NCI-H345 treated with DMSO at 0.1 percent for 48 hours (cell line): ENCODE data around the gene LGALS3BP.
"Not testable (repeated sequence)": the region's sequence is repeated elsewhere in the genome, so short reads cannot be mapped to it uniquely, and the experiment has no call there.

Source experiments
- DNase-seq: peaks from one replicate; lab custom pipeline; 2025; ENCODE audit not compliant: unreplicated experiment; lab: John Stamatoyannopoulos, UW

LGALS3BP gene

DNA sequence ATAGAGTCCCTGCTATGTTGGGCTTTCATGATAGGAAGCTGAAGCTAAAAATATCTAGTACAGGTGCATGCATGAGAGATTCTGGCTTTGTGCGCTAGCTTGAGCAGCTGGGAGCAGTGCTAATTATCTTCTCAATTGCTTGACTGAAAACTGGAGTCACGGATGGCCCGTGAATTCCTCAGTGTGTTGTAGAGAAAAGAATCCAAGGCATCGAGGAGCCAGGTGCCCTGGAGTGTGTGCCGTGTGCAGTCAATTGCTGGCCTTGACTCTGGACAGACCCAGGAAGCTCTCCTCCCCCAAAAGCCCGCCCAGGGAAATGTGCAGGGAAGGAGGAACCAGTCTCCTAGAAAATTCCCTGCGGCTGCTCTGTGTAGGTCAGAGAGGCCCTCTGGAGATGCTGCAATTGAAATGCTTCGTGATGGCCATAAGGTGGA lies 14.2 kb downstream of the LGALS3BP start:
- peak; percentile 80 for DNase-seq

DNA sequence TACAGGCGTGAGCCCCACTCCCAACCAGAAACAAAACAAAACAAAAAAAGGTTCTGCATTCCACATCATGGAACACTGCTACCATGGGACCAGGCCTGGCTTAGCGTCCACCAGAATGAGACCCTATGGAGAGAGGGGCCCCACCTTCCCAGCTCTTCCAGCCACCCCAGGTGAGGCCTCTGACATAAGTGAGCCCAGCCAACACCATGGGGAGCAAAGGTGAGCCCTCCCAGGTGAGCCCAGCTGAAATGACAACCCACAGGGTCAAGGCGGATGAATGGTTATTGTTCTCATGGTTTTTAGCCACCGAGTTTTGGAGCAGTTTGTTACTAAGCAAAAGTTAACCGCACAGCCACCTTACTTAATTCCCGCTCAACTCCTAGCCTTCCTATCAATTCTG lies 16.3 kb downstream of the LGALS3BP start:
- DNase-seq = no peak

DNA sequence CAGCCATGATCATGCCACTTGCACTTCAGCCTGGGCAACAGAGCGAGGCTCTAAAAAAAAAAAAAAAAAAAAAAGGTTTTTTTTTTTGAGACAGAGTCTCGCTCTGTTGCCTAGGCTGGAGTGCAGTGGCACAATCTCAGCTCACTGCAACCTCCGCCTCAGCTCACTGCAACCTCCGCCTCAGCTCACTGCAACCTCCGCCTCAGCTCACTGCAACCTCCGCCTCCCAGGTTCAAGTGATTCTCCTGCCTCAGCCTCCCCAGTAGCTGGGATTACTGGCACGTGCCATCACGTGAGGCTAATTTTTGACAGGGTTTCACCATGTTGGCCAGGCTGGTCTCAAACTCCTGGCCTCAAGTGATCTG lies 16.8 kb downstream of the LGALS3BP start:
- not testable (repeated sequence) for DNase-seq

DNA sequence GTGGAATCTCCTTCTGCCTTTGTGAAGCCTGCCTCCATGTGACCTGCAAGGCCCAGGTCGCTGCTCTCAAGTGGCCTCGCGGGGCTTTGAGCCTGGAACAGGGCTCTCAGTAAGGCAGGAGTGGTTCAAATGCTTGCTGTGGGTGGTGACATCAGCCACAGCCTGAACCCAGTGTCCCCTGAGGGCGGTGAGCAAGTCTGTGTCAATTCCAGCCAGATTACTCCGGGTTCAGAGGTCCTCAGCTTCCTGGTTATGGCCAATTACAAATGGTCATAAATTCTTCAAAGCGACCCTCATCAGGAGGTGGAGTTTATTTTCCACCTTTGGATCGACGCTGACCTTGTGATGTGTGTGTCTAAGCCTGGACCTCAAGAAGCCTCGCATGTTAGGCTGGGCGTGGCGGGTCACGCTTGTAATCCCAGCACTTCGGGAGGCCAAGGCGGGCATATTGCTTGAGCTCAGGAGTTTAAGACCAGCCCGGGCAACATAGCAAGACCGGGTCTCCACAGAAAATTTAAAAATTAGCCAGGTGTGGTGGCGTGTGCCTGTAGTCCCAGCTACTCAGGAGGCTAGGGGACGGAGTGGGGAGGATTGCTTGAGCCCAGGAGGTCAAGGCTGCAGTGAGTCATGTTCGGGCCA lies 17.3 kb downstream of the LGALS3BP start:
- no peak for DNase-seq

DNA sequence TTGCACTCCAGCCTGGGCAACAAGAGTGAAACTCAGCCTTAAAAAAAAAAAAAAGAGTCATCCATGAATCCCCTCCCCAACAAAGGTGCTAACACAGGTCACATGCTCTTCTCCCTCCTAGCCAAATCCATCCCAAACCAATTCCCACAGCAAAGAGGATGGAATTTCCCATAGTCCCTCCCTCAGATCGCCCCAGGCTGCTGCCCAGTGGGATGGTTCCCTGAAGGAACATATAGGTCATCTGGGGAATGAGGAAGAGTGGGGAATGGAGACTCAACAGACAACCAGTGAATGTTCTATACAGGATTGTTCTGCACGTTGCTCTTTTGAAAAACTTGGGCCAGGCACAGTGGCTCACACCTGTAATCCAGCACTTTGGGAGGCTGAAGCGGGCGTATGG lies 18.2 kb downstream of the LGALS3BP start:
- no peak for DNase-seq

DNA sequence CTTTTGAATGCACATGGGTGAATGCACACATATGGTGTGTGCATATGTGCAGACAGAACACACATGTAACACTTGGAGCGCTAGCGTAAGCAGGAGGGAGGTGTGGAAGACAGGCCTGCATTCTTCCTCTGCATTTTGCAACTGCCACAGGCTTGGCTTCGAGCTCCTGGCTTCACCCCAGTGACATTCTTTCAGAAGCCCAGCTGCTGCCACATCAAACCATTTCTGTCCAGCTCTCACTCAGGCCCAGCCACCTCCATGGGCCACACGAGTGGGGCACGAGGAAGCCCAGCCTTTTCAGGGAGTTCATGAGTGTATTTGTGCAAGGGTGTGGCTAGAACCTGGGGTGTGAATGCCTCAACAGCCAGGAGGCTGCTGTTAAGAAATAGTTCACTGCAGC lies 18.8 kb downstream of the LGALS3BP start:
- no peak for DNase-seq

DNA sequence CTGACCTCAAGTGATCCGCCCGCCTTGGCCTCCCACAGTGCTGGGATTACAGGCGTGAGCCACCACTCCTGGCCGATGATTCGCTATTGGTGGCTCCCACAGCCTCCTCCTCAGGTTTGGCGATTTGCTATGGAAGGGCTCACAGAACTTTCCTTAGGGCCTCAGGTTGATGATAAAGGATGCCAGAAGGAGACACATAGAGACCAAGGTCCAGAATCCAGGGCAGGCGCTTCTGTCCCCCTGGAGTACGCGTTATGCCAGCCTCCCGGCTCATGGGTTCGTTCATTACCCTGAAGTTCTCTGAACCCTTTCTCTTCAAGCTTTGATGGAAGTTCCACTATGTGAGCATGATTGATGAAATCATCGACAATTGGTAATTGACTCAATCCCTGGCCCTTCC lies 19.9 kb downstream of the LGALS3BP start:
- DNase-seq = no peak

DNA sequence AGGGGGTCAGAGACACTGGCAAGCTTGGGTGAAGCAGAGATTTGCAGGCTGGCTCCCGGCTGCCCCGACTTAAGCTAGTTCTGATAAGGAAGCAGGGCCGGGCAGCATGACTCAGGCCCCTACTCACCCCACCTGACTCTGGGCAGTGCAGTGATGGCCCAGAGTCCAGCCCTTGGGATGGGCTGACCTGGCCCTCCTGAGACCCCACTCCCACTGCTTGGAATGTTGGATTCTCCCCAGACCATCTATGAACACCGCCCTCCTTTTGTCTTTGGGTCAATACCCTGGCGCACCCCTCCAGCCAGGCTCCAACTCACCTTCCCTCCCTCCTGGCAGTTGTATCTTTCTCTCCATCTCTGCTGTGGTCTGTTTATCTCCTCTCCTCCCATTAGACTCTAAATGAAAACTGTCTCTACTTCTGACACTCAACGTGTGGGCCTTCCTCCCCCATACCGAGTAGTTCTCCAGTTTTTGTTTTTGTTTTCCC lies 21.0 kb downstream of the LGALS3BP start:
- no peak for DNase-seq

DNA sequence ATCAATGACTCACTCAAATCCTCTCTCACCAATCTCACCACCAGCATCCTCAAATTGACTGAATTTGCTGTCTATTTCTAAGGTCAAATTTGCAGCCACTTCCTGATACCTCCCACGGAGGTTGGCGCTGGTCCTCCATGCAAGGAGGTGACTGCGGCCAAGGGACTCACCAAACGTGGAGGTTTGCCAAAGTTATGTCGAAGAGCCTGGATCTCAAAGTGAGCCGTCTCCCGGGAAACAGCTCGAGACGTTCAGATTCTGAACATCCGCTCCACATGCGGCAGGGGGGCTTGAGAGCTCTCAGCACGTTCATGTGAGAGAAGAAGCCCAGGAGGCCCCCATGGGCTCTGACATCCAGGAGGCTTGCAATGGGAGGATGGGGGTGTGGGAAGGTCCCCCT lies 22.6 kb downstream of the LGALS3BP start:
- no peak for DNase-seq

DNA sequence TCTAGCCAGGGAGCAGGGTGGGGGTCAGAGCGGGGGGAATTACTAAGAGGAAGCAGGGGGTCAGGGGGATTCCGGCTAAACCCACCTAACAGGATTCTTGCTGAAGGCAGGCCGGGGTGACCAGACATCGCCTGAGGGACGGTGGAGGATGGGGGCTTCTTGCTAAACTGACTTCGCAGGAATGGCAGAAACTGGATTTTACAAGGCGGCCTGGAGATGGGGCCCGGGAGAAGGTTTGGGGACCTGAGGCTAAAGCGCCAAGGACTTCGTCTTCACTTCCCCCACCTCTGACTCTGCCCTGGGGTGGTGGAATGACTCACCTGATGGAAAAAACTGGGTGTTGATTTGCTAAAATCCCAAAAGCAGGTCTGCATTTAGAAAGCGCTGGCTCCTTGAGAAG lies 23.5 kb downstream of the LGALS3BP start:
- no peak for DNase-seq

DNA sequence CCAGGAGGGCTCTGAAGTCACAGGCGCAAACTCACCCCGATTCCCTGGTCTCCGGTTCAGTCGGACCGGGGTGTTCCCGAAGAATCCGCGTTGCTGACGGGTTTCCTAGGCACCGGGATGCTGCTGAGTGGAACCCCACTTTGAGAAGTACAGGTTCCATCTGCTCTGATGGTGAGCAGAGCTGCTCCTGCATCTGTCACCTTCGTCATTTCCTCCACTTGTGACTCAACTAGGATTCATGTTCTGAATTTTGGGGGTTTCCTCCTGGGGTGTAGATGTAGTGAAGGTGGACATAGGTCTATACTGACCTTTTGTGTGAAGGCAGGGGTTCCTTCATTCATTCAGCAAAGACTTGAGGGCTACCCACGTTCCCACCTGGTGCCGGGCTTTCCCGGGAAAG lies 25.0 kb downstream of the LGALS3BP start:
- no peak for DNase-seq

DNA sequence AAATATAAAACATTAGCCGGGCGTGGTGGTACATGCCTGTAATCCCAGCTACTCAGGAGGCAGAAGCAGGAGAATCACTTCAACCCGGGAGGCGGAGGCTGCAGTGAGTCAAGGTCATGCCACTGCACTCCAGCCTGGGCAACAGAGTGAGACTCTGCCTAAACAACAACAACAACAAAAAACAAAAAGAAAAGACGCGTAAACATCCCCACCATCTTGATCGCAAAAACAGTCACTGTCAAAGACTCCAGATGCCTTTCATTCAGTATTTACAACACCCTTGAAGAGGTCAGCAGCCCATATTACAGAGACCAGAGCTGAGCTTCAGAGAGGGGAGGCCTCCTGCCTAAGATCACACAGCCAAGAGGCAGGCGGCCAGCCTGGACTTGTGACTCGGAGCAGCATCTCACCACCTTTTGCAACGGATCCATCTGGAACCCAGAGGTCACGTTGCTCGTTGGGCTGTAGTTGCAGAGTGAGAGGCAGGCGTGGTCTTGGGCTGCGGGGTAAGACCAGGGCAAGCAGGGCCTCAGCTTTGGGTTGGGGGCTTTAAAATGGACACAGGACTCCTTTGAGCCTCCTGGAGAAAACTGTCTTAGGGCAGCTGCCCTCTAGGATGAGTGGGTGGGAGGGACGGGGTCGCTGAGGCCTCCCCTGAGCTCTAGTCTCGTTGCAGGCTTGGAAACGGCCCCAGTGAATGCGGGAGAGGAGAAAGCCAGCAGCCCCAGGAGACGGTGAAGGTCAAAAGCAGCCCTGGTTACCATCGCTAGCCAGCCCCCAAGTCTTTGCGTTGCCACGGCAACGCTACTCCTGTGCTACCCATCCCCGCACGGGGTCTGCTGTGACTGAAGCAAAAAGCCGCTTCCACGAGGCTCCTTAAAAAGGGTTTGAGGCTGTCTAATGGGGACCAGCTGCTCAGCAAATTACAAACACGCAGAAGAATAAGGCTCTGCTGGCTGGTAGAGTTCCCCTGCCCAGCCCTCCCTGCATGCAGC lies 26.1 kb downstream of the LGALS3BP start:
- DNase-seq = no peak

DNA sequence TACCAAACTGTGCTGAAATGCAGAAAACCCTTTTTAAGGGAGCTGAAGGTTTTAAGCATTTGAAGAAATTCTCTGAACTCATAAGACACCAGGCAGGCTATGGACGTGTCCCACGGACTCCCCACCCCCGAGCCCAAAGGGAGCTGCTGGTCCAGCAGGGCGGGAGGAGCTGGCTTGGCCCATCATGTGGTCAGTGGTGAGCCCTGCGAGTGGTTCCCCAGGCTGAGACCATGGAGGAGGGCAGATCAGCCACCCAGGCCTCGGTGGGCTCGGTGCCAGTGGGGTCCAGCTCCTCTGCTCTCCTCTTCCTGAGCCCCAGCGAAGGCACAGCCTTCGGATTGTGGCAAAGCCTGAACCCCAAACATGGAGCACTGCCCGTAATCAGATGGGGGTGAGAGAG lies 27.0 kb downstream of the LGALS3BP start:
- DNase-seq = no peak

DNA sequence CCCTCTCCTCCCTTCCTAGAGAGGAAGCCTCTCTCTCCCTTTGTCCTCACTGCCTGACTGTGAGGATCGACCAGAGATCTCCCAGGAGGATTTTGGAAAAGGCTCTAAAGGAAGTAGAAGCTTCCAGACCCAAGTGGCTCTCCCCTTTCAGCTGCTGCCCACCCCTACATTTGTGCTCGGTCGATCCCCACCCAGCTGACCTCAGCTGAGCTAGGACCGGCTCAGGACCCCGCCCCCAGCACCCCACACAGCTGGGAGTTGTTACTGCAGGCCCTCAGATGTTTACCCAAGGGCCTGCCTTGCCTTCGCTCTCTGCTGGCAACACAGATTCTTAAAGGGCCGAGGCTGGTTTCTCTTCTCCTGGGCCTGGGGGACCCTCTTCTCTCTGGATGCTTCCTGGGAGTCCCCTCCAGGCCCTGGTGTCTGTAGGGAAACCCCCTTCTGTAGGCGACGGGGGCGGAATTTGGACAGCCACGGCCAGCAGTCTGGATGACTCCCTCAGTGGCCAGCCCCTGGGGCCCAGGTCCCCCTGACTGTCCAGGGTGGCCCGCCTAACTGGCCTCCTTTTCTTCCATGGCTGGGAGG lies 27.7 kb downstream of the LGALS3BP start:
- DNase-seq = no peak

DNA sequence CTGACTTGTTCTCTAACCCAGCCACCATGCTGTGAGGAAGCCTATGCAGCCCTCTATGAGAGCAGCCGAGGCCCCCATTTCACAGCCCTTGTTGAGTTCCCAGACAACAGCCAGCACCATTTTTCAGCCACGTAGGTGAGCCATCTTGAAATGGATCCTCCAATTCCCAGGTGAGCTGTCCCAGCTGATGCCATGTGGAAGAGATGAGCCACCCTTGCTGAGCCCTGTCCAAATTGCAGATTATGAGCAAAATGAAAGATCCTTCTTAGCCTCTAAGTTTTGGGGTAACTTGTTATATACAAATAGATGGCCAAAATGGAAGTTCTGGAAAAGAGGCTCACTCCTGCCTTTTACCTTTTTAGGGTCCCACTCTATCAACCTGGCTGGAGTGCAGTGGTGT lies 28.9 kb downstream of the LGALS3BP start:
- DNase-seq = no peak

DNA sequence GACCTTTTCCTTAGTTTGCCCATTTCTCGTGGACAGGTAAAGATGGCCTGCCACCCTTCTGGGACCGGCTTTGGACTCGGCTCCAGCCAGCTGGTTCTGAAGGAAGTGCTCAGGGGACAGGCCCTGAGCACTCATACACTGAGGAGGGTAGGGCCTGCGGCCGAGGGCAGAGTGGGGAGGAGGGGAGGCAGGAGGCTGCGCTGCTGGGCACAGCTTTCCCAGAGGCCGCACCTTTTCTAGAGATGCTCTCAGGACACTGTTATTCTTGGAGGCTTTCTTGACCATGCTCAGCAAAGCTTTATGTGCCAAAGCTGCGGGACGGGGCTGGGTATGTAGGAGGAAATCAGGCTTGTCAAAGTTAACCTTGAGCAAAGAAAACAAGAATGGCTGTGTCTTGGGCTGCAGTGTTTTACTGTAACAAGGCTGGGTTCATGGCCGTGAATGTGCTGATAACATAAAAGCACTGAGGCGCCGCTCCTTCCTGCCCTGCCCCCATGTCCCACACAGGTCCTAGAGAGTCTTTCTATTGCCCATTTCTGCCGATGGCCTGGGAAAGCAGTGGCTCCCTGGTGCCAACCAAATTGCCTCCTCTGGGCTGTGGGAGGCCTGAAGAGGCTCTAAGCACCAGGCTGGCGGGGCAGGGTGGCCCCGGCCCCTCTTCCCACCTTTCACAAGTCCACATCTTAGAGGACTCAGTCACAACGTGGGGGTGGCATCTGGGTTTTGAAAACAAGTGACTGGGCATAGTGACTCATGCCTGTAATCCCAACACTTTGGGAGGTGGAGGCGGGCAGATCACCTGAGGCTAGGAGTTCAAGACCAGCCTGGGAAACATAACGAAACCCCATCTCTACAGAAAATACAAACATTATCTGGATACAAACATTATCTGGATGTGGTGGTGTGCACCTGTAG lies 32.2 kb downstream of the LGALS3BP start:
- DNase-seq = no peak

DNA sequence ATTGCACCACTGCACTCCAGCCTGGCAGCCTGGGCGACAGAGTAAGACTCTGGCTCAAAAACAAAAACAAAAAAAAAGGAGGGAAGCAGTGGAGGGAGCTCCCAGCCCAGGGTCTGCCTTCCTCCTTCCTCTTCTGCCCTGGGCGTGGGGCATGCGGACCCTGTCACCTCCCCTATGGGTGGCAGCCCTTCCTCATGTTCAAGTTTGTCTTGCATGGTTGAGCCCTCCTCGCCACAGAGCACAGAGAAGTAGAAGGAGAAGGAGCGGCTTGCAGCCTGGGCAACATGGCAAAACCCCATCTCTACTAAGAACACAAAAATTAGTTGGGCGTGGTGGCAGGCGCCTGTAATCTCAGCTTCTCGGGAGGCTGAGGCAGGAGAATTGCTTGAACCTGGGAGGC lies 33.1 kb downstream of the LGALS3BP start:
- no peak for DNase-seq

DNA sequence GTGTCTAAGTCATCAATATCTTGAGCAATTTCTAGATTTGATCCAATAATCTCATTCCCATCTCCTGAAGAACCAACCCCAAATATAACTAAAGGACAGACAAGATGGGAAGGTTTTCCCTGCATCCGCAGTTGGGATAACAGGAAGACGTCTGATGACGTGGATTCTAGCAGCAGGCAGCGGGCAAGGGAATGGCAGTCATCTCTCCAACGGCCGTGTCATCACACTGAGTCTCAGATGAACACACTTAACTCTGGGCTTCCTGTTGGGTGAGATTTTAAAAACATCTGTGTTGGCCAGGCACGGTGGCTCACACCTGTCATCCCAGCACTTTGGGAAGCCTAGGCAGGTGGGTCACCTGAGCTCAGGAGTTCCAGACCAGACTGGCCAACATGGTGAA lies 33.6 kb downstream of the LGALS3BP start:
- DNase-seq = no peak

DNA sequence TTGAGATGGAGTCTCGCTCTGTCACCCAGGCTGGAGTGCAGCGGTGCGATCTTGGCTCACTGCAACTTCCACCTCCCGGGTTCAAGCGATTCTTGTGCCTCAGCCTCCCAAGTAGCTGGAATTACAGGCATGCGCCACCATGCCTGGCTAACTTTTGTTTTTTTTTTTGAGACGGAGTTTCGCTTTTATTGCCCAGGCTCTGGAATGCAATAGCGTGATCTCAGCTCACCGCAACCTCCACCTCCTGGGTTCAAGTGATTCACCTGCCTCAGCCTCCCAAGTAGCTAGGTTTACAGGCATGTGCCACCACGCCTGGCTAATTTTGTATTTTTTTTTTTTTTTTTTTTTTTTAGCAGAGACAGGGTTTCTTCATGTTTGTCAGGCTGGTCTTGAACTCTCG lies 34.3 kb downstream of the LGALS3BP start:
- DNase-seq = not testable (repeated sequence)

DNA sequence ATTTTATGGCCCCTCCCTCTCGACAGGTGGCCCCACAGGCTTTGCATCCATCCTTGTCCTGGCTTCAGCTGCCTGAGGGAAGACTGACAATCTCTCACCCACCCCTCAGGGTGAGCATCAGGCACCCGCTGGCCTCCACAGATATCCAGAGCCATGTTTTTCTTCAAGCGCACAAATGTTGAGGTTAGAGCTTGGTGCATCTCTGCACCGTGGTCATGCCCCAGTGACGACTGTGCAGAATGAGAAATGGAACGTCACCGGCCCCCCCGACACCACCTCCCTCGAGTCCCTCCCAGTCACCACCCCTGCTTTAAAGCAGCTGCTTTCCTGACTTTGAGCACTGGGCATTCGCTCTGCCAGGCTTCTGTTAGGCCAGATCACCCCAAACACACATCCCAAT lies 34.8 kb downstream of the LGALS3BP start:
- DNase-seq = no peak

DNA sequence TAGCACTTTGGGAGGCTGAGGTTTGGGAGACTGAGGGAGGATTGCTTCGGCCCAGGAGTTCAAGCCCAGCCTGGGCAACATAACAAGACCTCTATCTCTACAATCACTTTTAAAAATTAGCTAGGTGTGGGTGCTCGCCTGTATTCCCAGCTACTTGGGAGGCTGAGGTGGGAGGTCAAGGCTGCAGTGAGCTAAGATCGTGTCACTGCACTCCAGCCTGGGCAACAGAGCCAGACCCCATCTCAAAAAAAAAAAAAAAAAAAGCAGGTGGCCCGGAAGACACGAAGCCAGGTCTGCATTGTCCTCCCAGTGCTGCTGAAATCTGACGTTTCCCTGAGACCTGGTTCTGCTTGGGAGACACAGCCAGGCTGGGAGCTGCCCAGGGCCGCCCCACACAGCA lies 35.7 kb downstream of the LGALS3BP start:
- DNase-seq = no peak
